Stimulated activated CD4-positive, alpha-beta T cell treated with anti-CD3 and anti-CD28 coated beads, Interleukin-4, amount 100 ng/mL, for 48 hours (primary cell): Measurements from ENCODE around the gene TIAL1.
"Not testable (repeated sequence)": the region's sequence is repeated elsewhere in the genome, so short reads cannot be mapped to it uniquely, and the experiment has no call there.

Experiments
- DNase-seq, 2 donors: peaks; one replicate each; pipeline ENCODE4 v3.0.0-alpha.2; 2020; ENCODE audit warnings: low read depth in 2 of 2

TIAL1 gene

GRCh38 chr10:119614686-119615085 lies 17.9 kb upstream of the TIAL1 start:
- no peak for DNase-seq

- no peak for DNase-seq
Measured at GRCh38 chr10:119613741-119614140, 17.0 kb upstream of the TIAL1 start.

- DNase-seq = no peak
Measured at GRCh38 chr10:119611433-119611832, 14.7 kb upstream of the TIAL1 start.

- no peak for DNase-seq
Measured at GRCh38 chr10:119609516-119609915, 12.8 kb upstream of the TIAL1 start.

GRCh38 chr10:119608316-119609155 lies 11.8 kb upstream of the TIAL1 start:
- DNase-seq = peak; percentile 13 to 21

GRCh38 chr10:119604468-119604867 lies 7.7 kb upstream of the TIAL1 start:
- no peak for DNase-seq

GRCh38 chr10:119602241-119603095 lies 5.7 kb upstream of the TIAL1 start:
- DNase-seq = peak; percentile 28

- DNase-seq = no peak
Measured at GRCh38 chr10:119598397-119598796, 1.6 kb upstream of the TIAL1 start.

GRCh38 chr10:119597405-119598186 lies 832 bp upstream of the TIAL1 start:
- DNase-seq = no peak

- peak; percentile 61 to 66 for DNase-seq
Measured at GRCh38 chr10:119595676-119596515, 868 bp downstream of the TIAL1 start.

- no peak for DNase-seq
Measured at GRCh38 chr10:119595134-119595675, 1.6 kb downstream of the TIAL1 start.

- DNase-seq = no peak
Measured at GRCh38 chr10:119588071-119588470, 8.7 kb downstream of the TIAL1 start.

GRCh38 chr10:119578355-119578754 lies 18.4 kb downstream of the TIAL1 start:
- no peak for DNase-seq

GRCh38 chr10:119575991-119576390 lies 20.8 kb downstream of the TIAL1 start:
- DNase-seq = no peak

- no peak for DNase-seq
Measured at GRCh38 chr10:119575506-119575905, 21.3 kb downstream of the TIAL1 start.

- DNase-seq = no peak
Measured at GRCh38 chr10:119567978-119568377, 28.8 kb downstream of the TIAL1 start.

- DNase-seq = no peak
Measured at GRCh38 chr10:119562097-119562496, 34.7 kb downstream of the TIAL1 start.

GRCh38 chr10:119559511-119559910 lies 37.3 kb downstream of the TIAL1 start:
- DNase-seq = not testable (repeated sequence)

- DNase-seq = not testable (repeated sequence)
Measured at GRCh38 chr10:119556081-119556480, 40.7 kb downstream of the TIAL1 start.

GRCh38 chr10:119555178-119555784 lies 41.5 kb downstream of the TIAL1 start:
- no peak for DNase-seq
